IMR-90 (cell line): Measurements from ENCODE around the gene RAB30. TPM values are rescaled to one million over a fixed set of nuclear protein-coding genes. Genes with fewer than 3 reads are reported as not detected.

Experiments used
- ATAC-seq: fragments of 200-7000 bp; cut with Tn5 transposase; 2 replicates; pipeline ENCODE4 v1.9.1; 2020; ENCODE audit warnings: low read depth, mild to moderate bottlenecking, moderate library complexity
- BruUV-seq: library from RNA; stranded (reverse); fragments of 400-500 nt; replicated peaks from 2 replicates; lab custom pipeline; 2021; lab: Mats Ljungman, UMichigan
- CTCF ChIA-PET: fragments of 300-600 bp; formaldehyde crosslinking; extraction: SDS; loops from one replicate; lab custom pipeline; 2021; ENCODE audit warnings: antibody characterized with exemption; lab: Yijun Ruan, JAX
- POLR2A ChIA-PET: fragments of 300-600 bp; sonication (Branson Sonifier 250); formaldehyde crosslinking; loops from one replicate; lab custom pipeline; 2022; ENCODE audit warnings: antibody characterized with exemption; ENCODE audit not compliant: unreplicated experiment; lab: Charles Lee
- DNase-seq: peaks from one replicate; pipeline ENCODE4 v3.0.0; 2013
- H2AFZ ChIP-seq: replicated peaks from 2 replicates; pipeline ENCODE3; 2013; ENCODE audit warnings: low read length, mild to moderate bottlenecking; ENCODE audit not compliant: poor library complexity
- H2AK5ac ChIP-seq: 2 replicates; pipeline ENCODE4 v1.6.1; 2013; ENCODE audit warnings: low read depth, low read length, inconsistent platforms
- H2AK9ac ChIP-seq: replicated peaks from 2 replicates; pipeline ENCODE3; 2013; ENCODE audit warnings: mild to moderate bottlenecking, low read depth, low read length, moderate library complexity; ENCODE audit not compliant: poor library complexity
- H2BK120ac ChIP-seq: 2 replicates; pipeline ENCODE4 v1.6.1; 2013; ENCODE audit warnings: low read depth, low read length, inconsistent platforms
- H2BK15ac ChIP-seq: 3 replicates; pipeline ENCODE4 v1.6.1; 2013; ENCODE audit warnings: low read depth, low read length, inconsistent platforms
- H2BK20ac ChIP-seq: 2 replicates; pipeline ENCODE4 v1.6.1; 2013; ENCODE audit warnings: low read depth, mild to moderate bottlenecking, inconsistent platforms, low read length, moderate library complexity
- H2BK5ac ChIP-seq: 2 replicates; pipeline ENCODE4 v1.6.1; 2013; ENCODE audit warnings: mild to moderate bottlenecking, low read depth, low read length, inconsistent platforms; ENCODE audit not compliant: poor library complexity, severe bottlenecking
- H3K14ac ChIP-seq: replicated peaks from 2 replicates; pipeline ENCODE4 v1.6.1; 2013; ENCODE audit warnings: low read depth, low read length, inconsistent platforms
- H3K18ac ChIP-seq: 2 replicates; pipeline ENCODE4 v1.6.1; 2013; ENCODE audit warnings: low read depth, low read length, control low read depth
- H3K23ac ChIP-seq: 2 replicates; pipeline ENCODE4 v1.6.1; 2013; ENCODE audit warnings: low read depth, low read length, inconsistent platforms
- H3K27ac ChIP-seq: 2 replicates; pipeline ENCODE4 v1.5.1; 2013; ENCODE audit warnings: mild to moderate bottlenecking, control low read depth, low read length; ENCODE audit not compliant: insufficient read depth
- H3K27me3 ChIP-seq: 2 replicates; pipeline ENCODE4 v1.6.1; 2013; ENCODE audit warnings: low read length; ENCODE audit not compliant: control insufficient read depth, insufficient read depth
- H3K36me3 ChIP-seq: 2 replicates; pipeline ENCODE4 v1.6.1; 2013; ENCODE audit warnings: low read length, mixed read lengths; ENCODE audit not compliant: control insufficient read depth, insufficient read depth
- H3K4ac ChIP-seq: 2 replicates; pipeline ENCODE4 v1.6.1; 2013; ENCODE audit warnings: low read depth, low read length, inconsistent platforms
- H3K4me1 ChIP-seq: 2 replicates; pipeline ENCODE4 v1.6.1; 2013; ENCODE audit warnings: low read length, mixed read lengths; ENCODE audit not compliant: control insufficient read depth, insufficient read depth
- H3K4me2 ChIP-seq: 2 replicates; pipeline ENCODE4 v1.6.1; 2013; ENCODE audit warnings: low read depth, mild to moderate bottlenecking, control low read depth, low read length, moderate library complexity
- H3K4me3 ChIP-seq: 2 replicates; pipeline ENCODE4 v1.5.1; 2013; ENCODE audit warnings: low read depth, mild to moderate bottlenecking, control low read depth, low read length, moderate library complexity; ENCODE audit not compliant: insufficient read depth
- H3K56ac ChIP-seq: 2 replicates; pipeline ENCODE4 v1.6.1; 2013; ENCODE audit warnings: low read length, inconsistent platforms; ENCODE audit not compliant: insufficient read depth; ENCODE audit errors: extremely low read depth
- H3K79me1 ChIP-seq, 2 experiments: 2 replicates each; pipeline ENCODE4 v1.6.1; 2013; ENCODE audit warnings: low read length in 2 of 2, inconsistent platforms in 1 of 2, low read depth in 1 of 2
- H3K9ac ChIP-seq: 2 replicates; pipeline ENCODE4 v1.6.1; 2013; ENCODE audit warnings: low read depth, low read length, control low read depth
- H3K9me1 ChIP-seq: 2 replicates; pipeline ENCODE4 v1.6.1; 2013; ENCODE audit warnings: low read length, inconsistent platforms; ENCODE audit not compliant: insufficient read depth
- H3K9me3 ChIP-seq: 2 replicates; pipeline ENCODE4 v1.6.1; 2013; ENCODE audit warnings: low read length; ENCODE audit not compliant: control insufficient read depth, insufficient read depth
- H4K20me1 ChIP-seq: 2 replicates; pipeline ENCODE4 v1.6.1; 2013; ENCODE audit warnings: low read length, inconsistent platforms; ENCODE audit not compliant: insufficient read depth
- H4K5ac ChIP-seq: 2 replicates; pipeline ENCODE4 v1.6.1; 2013; ENCODE audit warnings: mild to moderate bottlenecking, low read depth, low read length, control low read depth
- H4K8ac ChIP-seq, 2 experiments: 2 replicates each; pipeline ENCODE4 v1.6.1; 2013; ENCODE audit warnings: low read depth in 2 of 2, low read length in 2 of 2, control low read depth in 1 of 2, inconsistent platforms in 1 of 2
- H4K91ac ChIP-seq: 2 replicates; pipeline ENCODE4 v1.6.1; 2013; ENCODE audit warnings: low read depth, low read length, inconsistent platforms; ENCODE audit not compliant: insufficient read depth
- MAZ ChIP-seq: IDR thresholded peaks from 2 replicates; pipeline ENCODE4 v1.6.1; 2012; ENCODE audit warnings: low read depth, mild to moderate bottlenecking, low read length, improper control_type of control experiment, moderate library complexity, borderline replicate concordance
- WGBS, 2 experiments: methylation state at CpG; one replicate each; pipeline versions ENCODE4 v1.1.5 to v1.1.7; 2013; ENCODE audit warnings: missing lambda C conversion rate in 2 of 2; ENCODE audit not compliant: insufficient read length in 1 of 2; ENCODE audit errors: extremely low coverage in 2 of 2; 5-methylcytosine and 5-hydroxymethylcytosine counted together
- dilution Hi-C: fragments of 300-500 bp; cut with HindIII; formaldehyde crosslinking; loops from one replicate; pipeline ENCODE4 v1.14.3; 2018; ENCODE audit warnings: low sequenced_read_pairs; ENCODE audit not compliant: unreplicated experiment
- in situ Hi-C: fragments of 300-500 bp; cut with MboI; formaldehyde crosslinking; loops from 3 replicates; pipeline ENCODE4 v1.14.3; 2019; ENCODE audit warnings: low sequenced_read_pairs, inconsistent platforms, mixed read lengths
- intact Hi-C: fragments of 100-400 bp; cut with micrococcal nuclease; formaldehyde crosslinking; loops from 2 replicates; pipeline ENCODE4 v1.10.0; 2022
- polyA plus RNA-seq, 3 experiments: library from polyadenylated mRNA; depleted of rRNA; stranded (reverse); fragments of >200 nt; gene quantifications; 2 replicates each; pipeline ENCODE4 v1.2.3, GENCODE V29; 2012; ENCODE audit warnings: low replicate concordance in 1 of 3
- total RNA-seq: library from RNA; depleted of rRNA; stranded (reverse); fragments of >200 nt; gene quantifications from 2 replicates; pipeline ENCODE4 v1.2.3, GENCODE V29; 2012

The RAB30 gene
- total and polyA plus RNA-seq, 2 of the 4 experiments (the other 2 are of a cell fraction) = 7.2 to 25.6 TPM

DNA sequence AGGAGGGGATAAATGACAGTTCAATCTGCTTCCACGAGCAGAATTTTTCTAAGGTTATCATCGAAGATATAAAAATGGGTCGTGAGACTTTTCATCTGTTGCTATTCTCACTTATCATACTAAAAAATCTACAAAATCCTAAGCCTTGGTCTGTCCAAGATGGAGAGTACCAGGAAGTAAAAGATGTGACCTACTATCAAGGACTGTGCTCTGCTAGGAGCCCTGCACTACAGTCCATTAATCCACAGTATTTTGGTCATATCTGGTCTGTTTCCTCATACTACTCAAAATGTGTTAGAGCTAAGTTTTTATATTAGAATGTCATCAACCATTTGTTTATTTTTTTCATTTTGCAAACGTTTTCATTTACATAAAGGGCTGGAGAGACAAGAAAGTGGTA, 90.8 kb downstream of the RAB30 start:
- POLR2A ChIA-PET = no interaction called here

More for the DNA sequence above, 90.8 kb downstream of the RAB30 start:
- Histone ChIP-seq H4K8ac (peak overlapping the region; percentile 1 to 23; a peak in 2 of 4 replicates), H4K20me1 (no peaks in the 10 kb centered on the region), H3K9me3 (no peaks in the 10 kb centered on the region), H2AK5ac (peak overlapping the region; percentile 22; the same call in 1 of the 2 replicates), H3K4me2 (0 out of 2 replicates have a peak overlapping the region, but pooled peaks have one; percentile 15), H3K18ac (peak overlapping the region; percentile 90; the same call in 1 of the 2 replicates), H2AFZ (no peak overlapping the region), H3K23ac (no peak overlapping the region), H3K36me3 (peaks cover 14% of the 10 kb centered on the region), H3K4me3 (no peak overlapping the region), H4K91ac (peak overlapping the region; percentile 18; the same call in 1 of the 2 replicates), H2BK5ac (peak overlapping the region; percentile 78), H2BK120ac (peak overlapping the region; percentile 77), H3K4ac (peak overlapping the region; percentile 38; the same call in 1 of the 2 replicates), H2BK15ac (0 out of 3 replicates have a peak overlapping the region, but pooled peaks have one; percentile 9), H3K9me1 (peaks cover 2% of the 10 kb centered on the region; the same call in 1 of the 2 replicates), H3K9ac (no peak overlapping the region), H3K56ac (no peak overlapping the region), H3K14ac (peak overlapping the region; percentile 10; the same call in 1 of the 2 replicates), H3K79me1 (peaks cover 0 to 3% of the 10 kb centered on the region in 2 experiments; a peak in 1 of 4 replicates), H3K4me1 (peaks cover 3% of the 10 kb centered on the region), H4K5ac (peak overlapping the region; percentile 87; the same call in 1 of the 2 replicates), H2BK20ac (peak overlapping the region; percentile 78), H2AK9ac (no peak overlapping the region), H3K27ac (no peak overlapping the region), H3K27me3 (no peaks in the 10 kb centered on the region)
- ATAC-seq = no peak
- no TSS peak for BruUV-seq
- no peak for DNase-seq
- dilution Hi-C loops = no loop called here
- no peak for TF ChIP-seq MAZ
- no CpG with 5 or more reads among the region's 4 CpGs for WGBS, 2 experiments
- CTCF ChIA-PET = no interaction called here
- in situ Hi-C loops = no loop called here
- intact Hi-C loops = no loop called here
